HEK293 (cell line): Measurements from ENCODE around the gene ACE2.

ENCODE experiments used
- CTCF ChIA-PET: fragments of 350-600 bp; formaldehyde crosslinking; extraction: SDS; loops from one replicate; lab custom pipeline; 2021; ENCODE audit warnings: antibody characterized with exemption; lab: Yijun Ruan, JAX
- POLR2A ChIA-PET: fragments of 300-600 bp; formaldehyde crosslinking; extraction: SDS; loops from one replicate; lab custom pipeline; 2020; ENCODE audit warnings: antibody characterized with exemption, inconsistent platforms; lab: Yijun Ruan, JAX
- H3K27ac ChIP-seq: fragments of 200-500 bp; sonication (Bioruptor generic); 2 replicates; pipeline ENCODE4 v1.5.1; 2014; ENCODE audit warnings: low read depth, low read length, control low read depth, inconsistent platforms; ENCODE audit errors: extremely low read depth
- H3K36me3 ChIP-seq, 2 experiments: fragments of 200-500 bp in 1 of 2; sonication (Bioruptor generic) in 1 of 2; 1 replicate in 1 of 2; 2 replicates in 1 of 2; pipeline ENCODE4 v1.5.1; 2014 to 2017; ENCODE audit warnings: inconsistent platforms in 2 of 2, low read length in 2 of 2; ENCODE audit not compliant: control insufficient read depth in 2 of 2, insufficient read depth in 1 of 2
- H3K4me1 ChIP-seq: fragments of 200-500 bp; sonication (Bioruptor generic); 2 replicates; pipeline ENCODE4 v1.5.1; 2014; ENCODE audit warnings: mild to moderate bottlenecking, low read length, inconsistent platforms; ENCODE audit not compliant: control insufficient read depth, insufficient read depth
- H3K4me3 ChIP-seq: 2 replicates; pipeline ENCODE4 v1.5.1; 2011; ENCODE audit warnings: low read depth, mild to moderate bottlenecking, control low read depth, low read length, moderate library complexity
- H3K9me3 ChIP-seq: fragments of 200-500 bp; sonication (Bioruptor generic); 2 replicates; pipeline ENCODE4 v1.5.1; 2014; ENCODE audit warnings: low read depth, low read length, inconsistent platforms; ENCODE audit not compliant: control insufficient read depth, insufficient read depth
- GLIS2 ChIP-seq: fragments of 450-650 bp; formaldehyde crosslinking; IDR thresholded peaks from 2 replicates; pipeline ENCODE4 v1.5.1; 2016; ENCODE audit warnings: missing biosample characterization, missing genetic modification characterization
- ZNF132 ChIP-seq: fragments of 450-650 bp; formaldehyde crosslinking; IDR thresholded peaks from 2 replicates; pipeline ENCODE4 v1.5.1; 2017; ENCODE audit warnings: missing biosample characterization, missing genetic modification characterization, borderline replicate concordance
- ZNF707 ChIP-seq: fragments of 450-650 bp; formaldehyde crosslinking; IDR thresholded peaks from 2 replicates; pipeline ENCODE4 v1.5.1; 2016; ENCODE audit warnings: missing biosample characterization, missing genetic modification characterization
- ZNF837 ChIP-seq: fragments of 450-650 bp; formaldehyde crosslinking; IDR thresholded peaks from 2 replicates; pipeline ENCODE4 v1.5.1; 2016; ENCODE audit warnings: missing biosample characterization, missing genetic modification characterization
- TF ChIP-seq, protein P1 (sequence below): fragments of 450-650 bp; formaldehyde crosslinking; IDR thresholded peaks from 2 replicates; pipeline ENCODE4 v1.5.1; 2016; ENCODE audit warnings: missing biosample characterization, missing genetic modification characterization, borderline replicate concordance
- TF ChIP-seq, protein P2 (sequence below): fragments of 450-650 bp; formaldehyde crosslinking; IDR thresholded peaks from 2 replicates; pipeline ENCODE4 v1.5.1; 2016; ENCODE audit warnings: missing biosample characterization, missing genetic modification characterization
- TF ChIP-seq, protein P3 (sequence below): fragments of 450-650 bp; formaldehyde crosslinking; IDR thresholded peaks from 2 replicates; pipeline ENCODE4 v1.5.1; 2016; ENCODE audit warnings: missing biosample characterization, missing genetic modification characterization
- TF ChIP-seq, protein P4 (sequence below): IDR thresholded peaks from 2 replicates; pipeline ENCODE4 v1.6.1; 2011; ENCODE audit warnings: mild to moderate bottlenecking, low read depth, low read length, borderline replicate concordance
- TF ChIP-seq, protein P5 (sequence below): fragments of 450-650 bp; formaldehyde crosslinking; IDR thresholded peaks from 2 replicates; pipeline ENCODE4 v1.5.0; 2017; ENCODE audit warnings: missing biosample characterization, missing genetic modification characterization, borderline replicate concordance

Gene ACE2

DNA sequence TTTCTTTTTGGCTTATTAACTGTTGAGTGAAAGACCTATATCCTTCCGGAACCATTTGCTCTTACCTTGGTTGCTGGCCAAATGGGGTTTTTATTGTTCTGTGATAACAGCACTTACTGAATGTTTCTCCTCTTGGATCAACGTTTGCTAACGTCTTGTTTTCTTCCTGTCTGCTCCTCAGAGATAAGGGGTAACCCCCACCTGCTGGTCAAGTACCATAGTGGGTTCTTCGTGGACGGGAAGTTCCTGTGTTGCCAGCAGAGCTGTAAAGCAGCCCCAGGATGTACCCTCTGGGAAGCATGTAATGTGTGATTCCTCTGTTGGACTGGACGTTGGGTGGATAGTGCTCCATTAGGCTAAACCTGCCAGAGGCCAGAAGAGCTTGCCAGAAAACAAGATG lies 84.8 kb downstream of the ACE2 start:
- Histone ChIP-seq H3K36me3 (no peaks in the 10 kb centered on the region), H3K9me3 (no peaks in the 10 kb centered on the region), H3K4me1 (peaks cover 4% of the 10 kb centered on the region; the same call in 1 of the 2 replicates), H3K27ac (no peak overlapping the region; the same call in 1 of the 2 replicates), H3K4me3 (no peak overlapping the region)
- TF ChIP-seq, protein P1, sequence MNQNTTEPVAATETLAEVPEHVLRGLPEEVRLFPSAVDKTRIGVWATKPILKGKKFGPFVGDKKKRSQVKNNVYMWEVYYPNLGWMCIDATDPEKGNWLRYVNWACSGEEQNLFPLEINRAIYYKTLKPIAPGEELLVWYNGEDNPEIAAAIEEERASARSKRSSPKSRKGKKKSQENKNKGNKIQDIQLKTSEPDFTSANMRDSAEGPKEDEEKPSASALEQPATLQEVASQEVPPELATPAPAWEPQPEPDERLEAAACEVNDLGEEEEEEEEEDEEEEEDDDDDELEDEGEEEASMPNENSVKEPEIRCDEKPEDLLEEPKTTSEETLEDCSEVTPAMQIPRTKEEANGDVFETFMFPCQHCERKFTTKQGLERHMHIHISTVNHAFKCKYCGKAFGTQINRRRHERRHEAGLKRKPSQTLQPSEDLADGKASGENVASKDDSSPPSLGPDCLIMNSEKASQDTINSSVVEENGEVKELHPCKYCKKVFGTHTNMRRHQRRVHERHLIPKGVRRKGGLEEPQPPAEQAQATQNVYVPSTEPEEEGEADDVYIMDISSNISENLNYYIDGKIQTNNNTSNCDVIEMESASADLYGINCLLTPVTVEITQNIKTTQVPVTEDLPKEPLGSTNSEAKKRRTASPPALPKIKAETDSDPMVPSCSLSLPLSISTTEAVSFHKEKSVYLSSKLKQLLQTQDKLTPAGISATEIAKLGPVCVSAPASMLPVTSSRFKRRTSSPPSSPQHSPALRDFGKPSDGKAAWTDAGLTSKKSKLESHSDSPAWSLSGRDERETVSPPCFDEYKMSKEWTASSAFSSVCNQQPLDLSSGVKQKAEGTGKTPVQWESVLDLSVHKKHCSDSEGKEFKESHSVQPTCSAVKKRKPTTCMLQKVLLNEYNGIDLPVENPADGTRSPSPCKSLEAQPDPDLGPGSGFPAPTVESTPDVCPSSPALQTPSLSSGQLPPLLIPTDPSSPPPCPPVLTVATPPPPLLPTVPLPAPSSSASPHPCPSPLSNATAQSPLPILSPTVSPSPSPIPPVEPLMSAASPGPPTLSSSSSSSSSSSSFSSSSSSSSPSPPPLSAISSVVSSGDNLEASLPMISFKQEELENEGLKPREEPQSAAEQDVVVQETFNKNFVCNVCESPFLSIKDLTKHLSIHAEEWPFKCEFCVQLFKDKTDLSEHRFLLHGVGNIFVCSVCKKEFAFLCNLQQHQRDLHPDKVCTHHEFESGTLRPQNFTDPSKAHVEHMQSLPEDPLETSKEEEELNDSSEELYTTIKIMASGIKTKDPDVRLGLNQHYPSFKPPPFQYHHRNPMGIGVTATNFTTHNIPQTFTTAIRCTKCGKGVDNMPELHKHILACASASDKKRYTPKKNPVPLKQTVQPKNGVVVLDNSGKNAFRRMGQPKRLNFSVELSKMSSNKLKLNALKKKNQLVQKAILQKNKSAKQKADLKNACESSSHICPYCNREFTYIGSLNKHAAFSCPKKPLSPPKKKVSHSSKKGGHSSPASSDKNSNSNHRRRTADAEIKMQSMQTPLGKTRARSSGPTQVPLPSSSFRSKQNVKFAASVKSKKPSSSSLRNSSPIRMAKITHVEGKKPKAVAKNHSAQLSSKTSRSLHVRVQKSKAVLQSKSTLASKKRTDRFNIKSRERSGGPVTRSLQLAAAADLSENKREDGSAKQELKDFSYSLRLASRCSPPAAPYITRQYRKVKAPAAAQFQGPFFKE = no peak
- TF ChIP-seq ZNF132 = no peak
- TF ChIP-seq, protein P2, sequence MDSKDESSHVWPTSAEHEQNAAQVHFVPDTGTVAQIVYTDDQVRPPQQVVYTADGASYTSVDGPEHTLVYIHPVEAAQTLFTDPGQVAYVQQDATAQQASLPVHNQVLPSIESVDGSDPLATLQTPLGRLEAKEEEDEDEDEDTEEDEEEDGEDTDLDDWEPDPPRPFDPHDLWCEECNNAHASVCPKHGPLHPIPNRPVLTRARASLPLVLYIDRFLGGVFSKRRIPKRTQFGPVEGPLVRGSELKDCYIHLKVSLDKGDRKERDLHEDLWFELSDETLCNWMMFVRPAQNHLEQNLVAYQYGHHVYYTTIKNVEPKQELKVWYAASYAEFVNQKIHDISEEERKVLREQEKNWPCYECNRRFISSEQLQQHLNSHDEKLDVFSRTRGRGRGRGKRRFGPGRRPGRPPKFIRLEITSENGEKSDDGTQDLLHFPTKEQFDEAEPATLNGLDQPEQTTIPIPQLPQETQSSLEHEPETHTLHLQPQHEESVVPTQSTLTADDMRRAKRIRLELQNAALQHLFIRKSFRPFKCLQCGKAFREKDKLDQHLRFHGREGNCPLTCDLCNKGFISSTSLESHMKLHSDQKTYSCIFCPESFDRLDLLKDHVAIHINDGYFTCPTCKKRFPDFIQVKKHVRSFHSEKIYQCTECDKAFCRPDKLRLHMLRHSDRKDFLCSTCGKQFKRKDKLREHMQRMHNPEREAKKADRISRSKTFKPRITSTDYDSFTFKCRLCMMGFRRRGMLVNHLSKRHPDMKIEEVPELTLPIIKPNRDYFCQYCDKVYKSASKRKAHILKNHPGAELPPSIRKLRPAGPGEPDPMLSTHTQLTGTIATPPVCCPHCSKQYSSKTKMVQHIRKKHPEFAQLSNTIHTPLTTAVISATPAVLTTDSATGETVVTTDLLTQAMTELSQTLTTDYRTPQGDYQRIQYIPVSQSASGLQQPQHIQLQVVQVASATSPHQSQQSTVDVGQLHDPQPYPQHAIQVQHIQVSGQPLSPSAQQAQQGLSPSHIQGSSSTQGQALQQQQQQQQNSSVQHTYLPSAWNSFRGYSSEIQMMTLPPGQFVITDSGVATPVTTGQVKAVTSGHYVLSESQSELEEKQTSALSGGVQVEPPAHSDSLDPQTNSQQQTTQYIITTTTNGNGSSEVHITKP = peak; percentile 34
- TF ChIP-seq, protein P3, sequence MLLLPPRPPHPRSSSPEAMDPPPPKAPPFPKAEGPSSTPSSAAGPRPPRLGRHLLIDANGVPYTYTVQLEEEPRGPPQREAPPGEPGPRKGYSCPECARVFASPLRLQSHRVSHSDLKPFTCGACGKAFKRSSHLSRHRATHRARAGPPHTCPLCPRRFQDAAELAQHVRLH (tag by site-specific recombination) = no peak
- ChIA-PET CTCF (interaction anchor here (0.5 to 2.2 kb wide), 6 partner anchors 10 to 49 kb away, joined by 3 to 8 read pairs (median 5); partner anchors contain the start of genes BMX and PIR), POLR2A (no interaction called here)

DNA sequence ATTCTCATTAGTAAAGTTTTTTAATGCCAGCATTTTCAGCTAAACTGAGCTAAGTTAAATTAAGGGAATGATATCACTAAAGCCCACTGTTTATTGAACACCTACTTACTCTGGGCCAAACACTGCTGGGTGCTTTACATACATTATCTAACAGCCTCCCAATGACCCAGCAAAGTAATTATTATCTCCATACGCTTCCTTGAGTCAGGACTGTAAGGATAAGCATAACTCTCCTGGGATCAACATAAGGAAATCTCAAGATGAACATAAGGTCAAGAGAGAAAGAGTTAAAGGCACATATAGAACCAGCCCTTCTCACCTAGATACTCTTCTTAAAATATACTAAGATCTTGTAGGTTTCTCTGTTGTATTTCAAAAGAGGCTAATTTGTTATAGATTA lies 86.5 kb downstream of the ACE2 start:
- Histone ChIP-seq H3K4me1 (peaks cover 4% of the 10 kb centered on the region; the same call in 1 of the 2 replicates), H3K9me3 (no peaks in the 10 kb centered on the region), H3K27ac (no peak overlapping the region), H3K36me3 (no peaks in the 10 kb centered on the region), H3K4me3 (no peak overlapping the region)
- TF ChIP-seq, protein P4, sequence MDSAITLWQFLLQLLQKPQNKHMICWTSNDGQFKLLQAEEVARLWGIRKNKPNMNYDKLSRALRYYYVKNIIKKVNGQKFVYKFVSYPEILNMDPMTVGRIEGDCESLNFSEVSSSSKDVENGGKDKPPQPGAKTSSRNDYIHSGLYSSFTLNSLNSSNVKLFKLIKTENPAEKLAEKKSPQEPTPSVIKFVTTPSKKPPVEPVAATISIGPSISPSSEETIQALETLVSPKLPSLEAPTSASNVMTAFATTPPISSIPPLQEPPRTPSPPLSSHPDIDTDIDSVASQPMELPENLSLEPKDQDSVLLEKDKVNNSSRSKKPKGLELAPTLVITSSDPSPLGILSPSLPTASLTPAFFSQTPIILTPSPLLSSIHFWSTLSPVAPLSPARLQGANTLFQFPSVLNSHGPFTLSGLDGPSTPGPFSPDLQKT = no peak
- TF ChIP-seq ZNF707 (tag by site-specific recombination) (no peak), ZNF837 (tag by site-specific recombination) (no peak), GLIS2 (tag by site-specific recombination) (no peak)
- TF ChIP-seq, protein P5, sequence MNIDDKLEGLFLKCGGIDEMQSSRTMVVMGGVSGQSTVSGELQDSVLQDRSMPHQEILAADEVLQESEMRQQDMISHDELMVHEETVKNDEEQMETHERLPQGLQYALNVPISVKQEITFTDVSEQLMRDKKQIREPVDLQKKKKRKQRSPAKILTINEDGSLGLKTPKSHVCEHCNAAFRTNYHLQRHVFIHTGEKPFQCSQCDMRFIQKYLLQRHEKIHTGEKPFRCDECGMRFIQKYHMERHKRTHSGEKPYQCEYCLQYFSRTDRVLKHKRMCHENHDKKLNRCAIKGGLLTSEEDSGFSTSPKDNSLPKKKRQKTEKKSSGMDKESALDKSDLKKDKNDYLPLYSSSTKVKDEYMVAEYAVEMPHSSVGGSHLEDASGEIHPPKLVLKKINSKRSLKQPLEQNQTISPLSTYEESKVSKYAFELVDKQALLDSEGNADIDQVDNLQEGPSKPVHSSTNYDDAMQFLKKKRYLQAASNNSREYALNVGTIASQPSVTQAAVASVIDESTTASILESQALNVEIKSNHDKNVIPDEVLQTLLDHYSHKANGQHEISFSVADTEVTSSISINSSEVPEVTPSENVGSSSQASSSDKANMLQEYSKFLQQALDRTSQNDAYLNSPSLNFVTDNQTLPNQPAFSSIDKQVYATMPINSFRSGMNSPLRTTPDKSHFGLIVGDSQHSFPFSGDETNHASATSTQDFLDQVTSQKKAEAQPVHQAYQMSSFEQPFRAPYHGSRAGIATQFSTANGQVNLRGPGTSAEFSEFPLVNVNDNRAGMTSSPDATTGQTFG (tag by site-specific recombination) = no peak
- ChIA-PET CTCF (interaction anchor here (0.6 to 3.2 kb wide), 3 partner anchors 16 to 1012 kb away, joined by 3 to 14 read pairs (median 3); no protein-coding TSS in a partner anchor), POLR2A (no interaction called here)
